Neural crest cell (in vitro differentiated cells): Measurements from ENCODE around the gene EIF4E2. TPM values are rescaled to one million over a fixed set of nuclear protein-coding genes. Genes with fewer than 3 reads are reported as not detected.

Experiments used
- DNase-seq: peaks from one replicate; pipeline ENCODE4 v3.0.0; 2021; ENCODE audit warnings: low read depth, mixed read lengths, low spot score
- H3K27ac Mint-ChIP-seq: one replicate; pipeline ENCODE4 v1.8.0; 2021; ENCODE audit warnings: mild to moderate bottlenecking, mixed read lengths; ENCODE audit not compliant: unreplicated experiment
- H3K27me3 Mint-ChIP-seq: 2 replicates; pipeline ENCODE4 v1.8.0; 2021; ENCODE audit warnings: low read depth, mild to moderate bottlenecking, mixed read lengths
- H3K36me3 Mint-ChIP-seq: 2 replicates; pipeline ENCODE4 v1.8.0; 2021; ENCODE audit warnings: low read depth, mild to moderate bottlenecking, mixed read lengths
- H3K4me1 Mint-ChIP-seq: 2 replicates; pipeline ENCODE4 v1.8.0; 2021; ENCODE audit warnings: mixed read lengths
- H3K4me3 Mint-ChIP-seq: one replicate; pipeline ENCODE4 v1.8.0; 2021; ENCODE audit warnings: mild to moderate bottlenecking, mixed read lengths
- H3K9me3 Mint-ChIP-seq: 2 replicates; pipeline ENCODE4 v1.8.0; 2021; ENCODE audit warnings: mixed read lengths
- total RNA-seq: library from RNA; stranded (reverse); gene quantifications from 2 replicates; pipeline ENCODE4 v1.2.1, GENCODE V29; 2021
- TF ChIP-seq, protein P1 (sequence below): fragments of 200-600 bp; sonication (generic); conservative IDR thresholded peaks from 2 replicates; pipeline ENCODE4 v1.5.0; 2021; ENCODE audit warnings: antibody characterized with exemption, mild to moderate bottlenecking

EIF4E2 gene
- total RNA-seq, 1 donor from 2014 or later: 85.7 TPM

DNA sequence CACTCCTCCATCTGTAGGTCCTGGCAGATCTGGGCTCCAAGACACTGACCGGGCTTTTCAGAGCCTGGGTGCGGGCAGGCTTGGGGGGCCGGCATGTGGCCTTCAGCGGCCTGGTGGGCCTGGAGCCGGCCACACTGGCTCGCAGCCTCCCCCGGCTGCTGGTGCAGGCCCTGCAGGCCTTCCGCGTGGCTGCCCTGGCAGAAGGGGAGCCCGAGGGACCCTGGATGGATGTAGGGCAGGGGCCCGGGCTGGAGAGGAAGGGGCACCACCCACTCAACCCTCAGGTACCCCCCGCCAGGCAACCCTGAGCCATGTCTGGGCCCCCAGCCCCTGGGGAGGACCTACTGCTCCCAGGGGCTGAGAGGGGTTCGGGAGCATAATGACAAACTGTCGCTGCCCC lies 25.3 kb upstream of the EIF4E2 start:
- Mint-ChIP-seq H3K27ac (no peak overlapping the region), H3K9me3 (no peaks in the 10 kb centered on the region), H3K4me1 (peaks cover 15% of the 10 kb centered on the region), H3K27me3 (peaks cover 48% of the 10 kb centered on the region), H3K36me3 (no peaks in the 10 kb centered on the region), H3K4me3 (no peak overlapping the region)
- no peak for DNase-seq
- TF ChIP-seq, protein P1, sequence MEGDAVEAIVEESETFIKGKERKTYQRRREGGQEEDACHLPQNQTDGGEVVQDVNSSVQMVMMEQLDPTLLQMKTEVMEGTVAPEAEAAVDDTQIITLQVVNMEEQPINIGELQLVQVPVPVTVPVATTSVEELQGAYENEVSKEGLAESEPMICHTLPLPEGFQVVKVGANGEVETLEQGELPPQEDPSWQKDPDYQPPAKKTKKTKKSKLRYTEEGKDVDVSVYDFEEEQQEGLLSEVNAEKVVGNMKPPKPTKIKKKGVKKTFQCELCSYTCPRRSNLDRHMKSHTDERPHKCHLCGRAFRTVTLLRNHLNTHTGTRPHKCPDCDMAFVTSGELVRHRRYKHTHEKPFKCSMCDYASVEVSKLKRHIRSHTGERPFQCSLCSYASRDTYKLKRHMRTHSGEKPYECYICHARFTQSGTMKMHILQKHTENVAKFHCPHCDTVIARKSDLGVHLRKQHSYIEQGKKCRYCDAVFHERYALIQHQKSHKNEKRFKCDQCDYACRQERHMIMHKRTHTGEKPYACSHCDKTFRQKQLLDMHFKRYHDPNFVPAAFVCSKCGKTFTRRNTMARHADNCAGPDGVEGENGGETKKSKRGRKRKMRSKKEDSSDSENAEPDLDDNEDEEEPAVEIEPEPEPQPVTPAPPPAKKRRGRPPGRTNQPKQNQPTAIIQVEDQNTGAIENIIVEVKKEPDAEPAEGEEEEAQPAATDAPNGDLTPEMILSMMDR: no peak

DNA sequence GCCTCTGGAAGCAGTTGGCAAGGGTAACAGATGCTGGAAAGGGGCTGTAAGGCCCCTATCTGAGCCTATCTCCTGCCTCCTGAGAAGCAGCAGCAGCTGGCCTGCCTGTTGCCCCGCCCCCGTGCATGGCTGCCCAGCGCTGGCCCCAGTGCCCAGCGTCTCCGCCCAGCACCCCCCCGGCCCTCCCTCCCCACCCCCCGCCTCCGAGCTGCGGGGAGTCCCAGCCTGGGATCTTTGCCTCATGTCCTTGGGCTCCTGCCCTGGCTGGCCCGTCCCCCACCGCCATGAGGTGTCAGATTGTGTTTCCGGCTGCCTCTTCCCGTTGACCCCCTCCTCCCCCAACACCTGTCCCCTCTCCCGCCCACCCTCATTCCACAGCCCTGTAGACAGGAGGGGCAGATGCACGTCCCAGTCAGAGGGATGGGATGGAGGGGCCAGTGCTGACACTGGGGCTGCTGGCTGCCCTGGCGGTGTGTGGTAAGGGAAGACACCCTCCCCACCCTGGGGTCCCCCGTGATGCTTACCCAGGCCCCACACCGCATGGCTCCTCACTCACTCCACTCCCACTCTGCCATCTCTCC lies 24.6 kb upstream of the EIF4E2 start, which contains the start of gene CHRND:
Gene CHRND (plus strand): TSS at position 370 of the 581 bp plus-strand sequence. CDS start 56 bp downstream, at position 426.
- Mint-ChIP-seq H3K27ac (no peak within 1 kb of the TSS), H3K4me1 (peaks cover 8% of the 10 kb centered on the region), H3K9me3 (no peaks in the 10 kb centered on the region), H3K36me3 (no peaks in the 10 kb centered on the region), H3K27me3 (peaks cover 43% of the 10 kb centered on the region), H3K4me3 (peak within 1 kb of the TSS; percentile 54)
- DNase-seq: no peak
- TF ChIP-seq, protein P1: no peak

DNA sequence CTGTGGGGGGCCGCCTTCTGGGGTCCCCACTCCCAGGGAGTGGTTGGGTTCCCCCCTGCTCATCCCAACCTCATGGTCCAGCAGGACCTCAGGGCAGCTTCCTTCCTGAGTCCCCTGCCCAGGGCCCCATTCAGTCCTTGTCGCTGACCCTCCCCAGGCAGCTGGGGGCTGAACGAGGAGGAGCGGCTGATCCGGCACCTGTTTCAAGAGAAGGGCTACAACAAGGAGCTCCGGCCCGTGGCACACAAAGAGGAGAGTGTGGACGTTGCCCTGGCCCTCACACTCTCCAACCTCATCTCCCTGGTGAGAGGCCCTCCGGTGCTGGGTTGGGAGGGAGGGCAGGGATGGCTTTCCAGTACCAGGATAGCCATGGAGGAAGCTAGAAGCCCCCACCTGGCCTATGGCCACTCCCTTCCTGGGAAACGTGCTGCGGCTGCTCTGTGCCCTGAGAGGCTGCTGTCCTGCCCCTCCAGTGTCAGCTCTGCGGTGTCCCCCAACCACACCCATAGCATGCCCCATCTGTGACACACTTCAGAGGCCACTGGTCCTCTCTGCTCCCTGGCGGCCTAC lies 24.0 kb upstream of the EIF4E2 start:
- no peak overlapping the region for H3K27ac Mint-ChIP-seq
- peaks cover 6% of the 10 kb centered on the region for H3K4me1 Mint-ChIP-seq

DNA sequence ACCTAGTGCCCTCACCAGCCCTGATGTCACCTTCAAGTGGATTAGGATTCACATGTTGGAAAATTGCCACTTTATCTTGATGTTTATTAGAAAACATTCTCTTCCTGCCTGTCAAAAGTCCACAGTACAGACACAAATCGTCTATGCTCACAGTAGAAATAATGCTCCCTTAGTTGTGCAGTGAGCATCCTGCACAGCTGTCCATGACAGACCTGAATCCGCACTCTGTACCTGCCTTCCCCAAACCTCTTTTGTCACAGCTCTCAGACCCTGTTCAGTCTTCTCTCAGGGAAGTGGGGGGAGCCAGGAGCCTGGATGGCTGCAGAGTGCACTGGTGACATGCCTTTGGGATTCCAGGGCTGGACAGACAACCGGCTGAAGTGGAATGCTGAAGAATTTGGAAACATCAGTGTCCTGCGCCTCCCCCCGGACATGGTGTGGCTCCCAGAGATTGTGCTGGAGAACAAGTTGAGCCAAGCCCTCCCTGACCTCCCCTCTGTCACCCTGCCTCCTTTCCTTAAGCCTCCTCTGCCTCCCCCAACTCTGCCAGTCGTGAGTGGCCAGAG lies 22.5 kb upstream of the EIF4E2 start:
- TF ChIP-seq, protein P1: no peak
- H3K9me3 Mint-ChIP-seq: no peaks in the 10 kb centered on the region
- H3K36me3 Mint-ChIP-seq: no peaks in the 10 kb centered on the region
- peaks cover 29% of the 10 kb centered on the region for H3K27me3 Mint-ChIP-seq
- peak overlapping the region; percentile 41 for H3K4me3 Mint-ChIP-seq
- H3K4me1 Mint-ChIP-seq: peaks cover 4% of the 10 kb centered on the region
- DNase-seq: no peak
- peak overlapping the region; percentile 78 for H3K27ac Mint-ChIP-seq

More for the DNA sequence above, 24.0 kb upstream of the EIF4E2 start:
- Mint-ChIP-seq H3K27me3 (peaks cover 38% of the 10 kb centered on the region), H3K36me3 (no peaks in the 10 kb centered on the region), H3K4me3 (peak overlapping the region; percentile 25), H3K9me3 (no peaks in the 10 kb centered on the region)
- DNase-seq: no peak
- TF ChIP-seq, protein P1: no peak

DNA sequence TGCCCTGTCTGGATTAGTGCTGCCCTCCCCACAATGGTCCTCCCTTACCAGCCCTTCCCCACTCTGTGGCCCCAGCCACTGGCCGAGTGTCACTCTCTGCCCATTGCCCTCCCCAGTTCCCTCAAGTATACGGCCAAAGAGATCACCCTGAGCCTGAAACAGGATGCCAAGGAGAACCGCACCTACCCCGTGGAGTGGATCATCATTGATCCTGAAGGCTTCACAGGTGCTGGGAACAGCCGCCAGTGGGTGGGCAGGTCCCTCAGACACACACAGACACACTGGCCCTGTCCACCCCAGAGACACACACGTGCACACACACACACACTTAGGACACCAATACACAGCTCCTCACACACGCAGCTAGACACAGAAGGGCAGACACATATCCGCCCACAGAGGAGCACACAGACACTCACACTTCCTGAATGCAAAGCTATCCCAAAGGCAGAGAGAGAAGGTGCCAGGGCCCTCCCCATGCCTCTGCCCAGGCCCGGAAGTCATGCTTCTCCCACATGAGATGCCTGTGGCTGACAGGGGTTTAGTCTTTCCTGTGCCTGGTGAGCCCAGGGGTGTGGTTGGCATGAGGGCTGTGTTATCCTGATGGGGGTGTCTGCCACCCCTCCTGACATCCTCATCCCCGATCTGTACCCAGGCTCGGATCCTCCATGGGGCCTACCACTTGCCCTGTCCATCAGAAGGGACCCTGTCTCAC lies 21.6 kb upstream of the EIF4E2 start:
- TF ChIP-seq, protein P1: no peak
- Mint-ChIP-seq H3K4me3 (no peak overlapping the region), H3K4me1 (peaks cover 12% of the 10 kb centered on the region), H3K27ac (no peak overlapping the region), H3K27me3 (peaks cover 23% of the 10 kb centered on the region), H3K36me3 (no peaks in the 10 kb centered on the region), H3K9me3 (no peaks in the 10 kb centered on the region)
- DNase-seq: no peak
